IMR-90 (cell line): Measurements from ENCODE around the gene ATPAF1. TPM values are rescaled to one million over a fixed set of nuclear protein-coding genes. Genes with fewer than 3 reads are reported as not detected.

Experiments
- ATAC-seq: fragments of 200-7000 bp; cut with Tn5 transposase; 2 replicates; pipeline ENCODE4 v1.9.1; 2020; ENCODE audit warnings: low read depth, mild to moderate bottlenecking, moderate library complexity
- BruUV-seq: library from RNA; stranded (reverse); fragments of 400-500 nt; replicated peaks from 2 replicates; lab custom pipeline; 2021; lab: Mats Ljungman, UMichigan
- CTCF ChIA-PET: fragments of 300-600 bp; formaldehyde crosslinking; extraction: SDS; loops from one replicate; lab custom pipeline; 2021; ENCODE audit warnings: antibody characterized with exemption; lab: Yijun Ruan, JAX
- POLR2A ChIA-PET: fragments of 300-600 bp; sonication (Branson Sonifier 250); formaldehyde crosslinking; loops from one replicate; lab custom pipeline; 2022; ENCODE audit warnings: antibody characterized with exemption; ENCODE audit not compliant: unreplicated experiment; lab: Charles Lee
- DNase-seq: peaks from one replicate; pipeline ENCODE4 v3.0.0; 2013
- H2AFZ ChIP-seq: replicated peaks from 2 replicates; pipeline ENCODE3; 2013; ENCODE audit warnings: low read length, mild to moderate bottlenecking; ENCODE audit not compliant: poor library complexity
- H2AK5ac ChIP-seq: 2 replicates; pipeline ENCODE4 v1.6.1; 2013; ENCODE audit warnings: low read depth, low read length, inconsistent platforms
- H2AK9ac ChIP-seq: replicated peaks from 2 replicates; pipeline ENCODE3; 2013; ENCODE audit warnings: mild to moderate bottlenecking, low read depth, low read length, moderate library complexity; ENCODE audit not compliant: poor library complexity
- H2BK120ac ChIP-seq: 2 replicates; pipeline ENCODE4 v1.6.1; 2013; ENCODE audit warnings: low read depth, low read length, inconsistent platforms
- H2BK15ac ChIP-seq: 3 replicates; pipeline ENCODE4 v1.6.1; 2013; ENCODE audit warnings: low read depth, low read length, inconsistent platforms
- H2BK20ac ChIP-seq: 2 replicates; pipeline ENCODE4 v1.6.1; 2013; ENCODE audit warnings: low read depth, mild to moderate bottlenecking, inconsistent platforms, low read length, moderate library complexity
- H2BK5ac ChIP-seq: 2 replicates; pipeline ENCODE4 v1.6.1; 2013; ENCODE audit warnings: mild to moderate bottlenecking, low read depth, low read length, inconsistent platforms; ENCODE audit not compliant: poor library complexity, severe bottlenecking
- H3K14ac ChIP-seq: replicated peaks from 2 replicates; pipeline ENCODE4 v1.6.1; 2013; ENCODE audit warnings: low read depth, low read length, inconsistent platforms
- H3K18ac ChIP-seq: 2 replicates; pipeline ENCODE4 v1.6.1; 2013; ENCODE audit warnings: low read depth, low read length, control low read depth
- H3K23ac ChIP-seq: 2 replicates; pipeline ENCODE4 v1.6.1; 2013; ENCODE audit warnings: low read depth, low read length, inconsistent platforms
- H3K27ac ChIP-seq: 2 replicates; pipeline ENCODE4 v1.5.1; 2013; ENCODE audit warnings: mild to moderate bottlenecking, control low read depth, low read length; ENCODE audit not compliant: insufficient read depth
- H3K27me3 ChIP-seq: 2 replicates; pipeline ENCODE4 v1.6.1; 2013; ENCODE audit warnings: low read length; ENCODE audit not compliant: control insufficient read depth, insufficient read depth
- H3K36me3 ChIP-seq: 2 replicates; pipeline ENCODE4 v1.6.1; 2013; ENCODE audit warnings: low read length, mixed read lengths; ENCODE audit not compliant: control insufficient read depth, insufficient read depth
- H3K4ac ChIP-seq: 2 replicates; pipeline ENCODE4 v1.6.1; 2013; ENCODE audit warnings: low read depth, low read length, inconsistent platforms
- H3K4me1 ChIP-seq: 2 replicates; pipeline ENCODE4 v1.6.1; 2013; ENCODE audit warnings: low read length, mixed read lengths; ENCODE audit not compliant: control insufficient read depth, insufficient read depth
- H3K4me2 ChIP-seq: 2 replicates; pipeline ENCODE4 v1.6.1; 2013; ENCODE audit warnings: low read depth, mild to moderate bottlenecking, control low read depth, low read length, moderate library complexity
- H3K4me3 ChIP-seq: 2 replicates; pipeline ENCODE4 v1.5.1; 2013; ENCODE audit warnings: low read depth, mild to moderate bottlenecking, control low read depth, low read length, moderate library complexity; ENCODE audit not compliant: insufficient read depth
- H3K56ac ChIP-seq: 2 replicates; pipeline ENCODE4 v1.6.1; 2013; ENCODE audit warnings: low read length, inconsistent platforms; ENCODE audit not compliant: insufficient read depth; ENCODE audit errors: extremely low read depth
- H3K79me1 ChIP-seq, 2 experiments: 2 replicates each; pipeline ENCODE4 v1.6.1; 2013; ENCODE audit warnings: low read length in 2 of 2, inconsistent platforms in 1 of 2, low read depth in 1 of 2
- H3K9ac ChIP-seq: 2 replicates; pipeline ENCODE4 v1.6.1; 2013; ENCODE audit warnings: low read depth, low read length, control low read depth
- H3K9me1 ChIP-seq: 2 replicates; pipeline ENCODE4 v1.6.1; 2013; ENCODE audit warnings: low read length, inconsistent platforms; ENCODE audit not compliant: insufficient read depth
- H3K9me3 ChIP-seq: 2 replicates; pipeline ENCODE4 v1.6.1; 2013; ENCODE audit warnings: low read length; ENCODE audit not compliant: control insufficient read depth, insufficient read depth
- H4K20me1 ChIP-seq: 2 replicates; pipeline ENCODE4 v1.6.1; 2013; ENCODE audit warnings: low read length, inconsistent platforms; ENCODE audit not compliant: insufficient read depth
- H4K5ac ChIP-seq: 2 replicates; pipeline ENCODE4 v1.6.1; 2013; ENCODE audit warnings: mild to moderate bottlenecking, low read depth, low read length, control low read depth
- H4K8ac ChIP-seq, 2 experiments: 2 replicates each; pipeline ENCODE4 v1.6.1; 2013; ENCODE audit warnings: low read depth in 2 of 2, low read length in 2 of 2, control low read depth in 1 of 2, inconsistent platforms in 1 of 2
- H4K91ac ChIP-seq: 2 replicates; pipeline ENCODE4 v1.6.1; 2013; ENCODE audit warnings: low read depth, low read length, inconsistent platforms; ENCODE audit not compliant: insufficient read depth
- MAZ ChIP-seq: IDR thresholded peaks from 2 replicates; pipeline ENCODE4 v1.6.1; 2012; ENCODE audit warnings: low read depth, mild to moderate bottlenecking, low read length, improper control_type of control experiment, moderate library complexity, borderline replicate concordance
- NFE2L2 ChIP-seq: fragments of 150-350 bp; IDR thresholded peaks from 2 replicates; pipeline ENCODE4 v1.6.1; 2016; ENCODE audit warnings: low read depth, mild to moderate bottlenecking, low read length
- POLR2A ChIP-seq: IDR thresholded peaks from 2 replicates; pipeline ENCODE4 v1.6.1; 2012; ENCODE audit warnings: mild to moderate bottlenecking, low read depth, low read length
- WGBS, 2 experiments: methylation state at CpG; one replicate each; pipeline versions ENCODE4 v1.1.5 to v1.1.7; 2013; ENCODE audit warnings: missing lambda C conversion rate in 2 of 2; ENCODE audit not compliant: insufficient read length in 1 of 2; ENCODE audit errors: extremely low coverage in 2 of 2; 5-methylcytosine and 5-hydroxymethylcytosine counted together
- dilution Hi-C: fragments of 300-500 bp; cut with HindIII; formaldehyde crosslinking; loops from one replicate; pipeline ENCODE4 v1.14.3; 2018; ENCODE audit warnings: low sequenced_read_pairs; ENCODE audit not compliant: unreplicated experiment
- in situ Hi-C: fragments of 300-500 bp; cut with MboI; formaldehyde crosslinking; loops from 3 replicates; pipeline ENCODE4 v1.14.3; 2019; ENCODE audit warnings: low sequenced_read_pairs, inconsistent platforms, mixed read lengths
- intact Hi-C: fragments of 100-400 bp; cut with micrococcal nuclease; formaldehyde crosslinking; loops from 2 replicates; pipeline ENCODE4 v1.10.0; 2022
- polyA plus RNA-seq, 3 experiments: library from polyadenylated mRNA; depleted of rRNA; stranded (reverse); fragments of >200 nt; gene quantifications; 2 replicates each; pipeline ENCODE4 v1.2.3, GENCODE V29; 2012; ENCODE audit warnings: low replicate concordance in 1 of 3
- total RNA-seq: library from RNA; depleted of rRNA; stranded (reverse); fragments of >200 nt; gene quantifications from 2 replicates; pipeline ENCODE4 v1.2.3, GENCODE V29; 2012

ATPAF1 gene
- total and polyA plus RNA-seq, 2 of the 4 experiments (the other 2 are of a cell fraction), result 55.5 to 80.3 TPM

DNA sequence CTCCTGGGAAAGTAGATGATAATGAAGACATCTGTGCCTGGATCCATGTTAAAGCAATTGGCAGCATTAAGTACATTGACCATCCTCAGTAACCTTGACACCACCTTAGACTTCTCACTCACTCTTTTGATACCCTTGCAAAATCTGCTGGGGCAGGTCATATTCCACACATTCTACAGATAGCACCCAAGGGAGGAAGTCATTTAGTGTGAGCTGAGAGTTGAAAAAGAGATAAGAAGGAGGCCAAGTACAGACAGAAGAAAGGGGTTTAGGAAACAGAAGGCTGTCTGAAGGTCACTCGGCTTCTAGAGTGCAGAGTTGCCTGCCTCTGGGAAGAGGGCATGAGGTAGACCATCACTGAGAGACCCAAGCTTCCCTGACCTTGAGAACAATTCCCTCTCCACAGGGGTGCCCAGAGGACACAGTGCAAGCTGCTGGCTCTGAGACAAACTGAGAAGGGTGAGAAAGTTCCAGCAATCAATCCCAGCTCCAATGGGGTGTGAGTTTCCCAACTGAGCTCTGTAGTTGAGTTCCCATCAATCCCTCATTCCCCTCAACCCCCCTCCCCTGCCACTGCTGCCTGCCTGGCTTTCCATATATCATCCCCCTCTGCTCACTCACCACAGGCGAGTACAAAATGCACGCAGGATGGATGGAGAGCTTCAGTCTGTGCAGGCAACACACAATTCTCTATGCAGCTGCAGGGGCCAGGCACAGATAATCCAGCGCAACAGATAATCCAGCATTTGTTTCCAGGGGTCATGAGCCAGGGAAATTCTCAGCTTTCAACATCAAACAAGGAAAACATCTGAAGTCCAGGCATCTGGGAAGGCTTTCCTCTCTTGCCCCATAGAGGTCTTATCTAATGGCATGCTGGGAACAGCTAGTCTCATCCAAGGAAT, 44.2 kb downstream of the ATPAF1 start:
- dilution Hi-C loops (no loop called here), in situ Hi-C loops (no loop called here), intact Hi-C loops (no loop called here)
- no peaks in the 10 kb centered on the region for H3K36me3 ChIP-seq
- TF ChIP-seq POLR2A (no peak), NFE2L2 (no peak), MAZ (no peak)
- CTCF ChIA-PET, result interaction anchor here (0.8 kb wide), 1 partner anchor 101 kb away, joined by 3 read pairs; no protein-coding TSS in a partner anchor
- no peak overlapping the region for H2BK120ac ChIP-seq
- H3K4ac ChIP-seq, result no peak overlapping the region
- no peaks in the 10 kb centered on the region for H3K4me1 ChIP-seq
- no peak overlapping the region for H4K8ac ChIP-seq
- no peak overlapping the region for H4K91ac ChIP-seq
- no peak overlapping the region for H2AK9ac ChIP-seq
- POLR2A ChIA-PET, result no interaction called here
- H2AFZ ChIP-seq, result no peak overlapping the region
- H3K79me1 ChIP-seq, result no peaks in the 10 kb centered on the region
- no peaks in the 10 kb centered on the region for H3K9me1 ChIP-seq
- H2BK5ac ChIP-seq, result no peak overlapping the region
- no peak overlapping the region for H2BK20ac ChIP-seq
- H3K27ac ChIP-seq, result no peak overlapping the region
- no peak overlapping the region for H2BK15ac ChIP-seq
- WGBS, 2 experiments, result 71% methylated on average over 1 of the region's 4 CpGs; no CpG with 5 or more reads in 1 of the 2 experiments
- no peak overlapping the region for H3K9ac ChIP-seq
- ATAC-seq (peak; percentile 30; the same call in 1 of the 2 replicates), DNase-seq (peak; percentile 37)
- H4K20me1 ChIP-seq, result no peaks in the 10 kb centered on the region
- H3K14ac ChIP-seq, result no peak overlapping the region
- H3K9me3 ChIP-seq, result no peaks in the 10 kb centered on the region
- H3K23ac ChIP-seq, result no peak overlapping the region; the same call in 1 of the 2 replicates
- no TSS peak for BruUV-seq
- H3K4me3 ChIP-seq, result no peak overlapping the region
- no peak overlapping the region for H3K56ac ChIP-seq
- no peak overlapping the region for H4K5ac ChIP-seq
- H3K18ac ChIP-seq, result no peak overlapping the region
- H3K27me3 ChIP-seq, result no peaks in the 10 kb centered on the region
- no peak overlapping the region for H2AK5ac ChIP-seq
- no peak overlapping the region for H3K4me2 ChIP-seq
